ENCODE data around the gene LUC7L3.

DNA sequence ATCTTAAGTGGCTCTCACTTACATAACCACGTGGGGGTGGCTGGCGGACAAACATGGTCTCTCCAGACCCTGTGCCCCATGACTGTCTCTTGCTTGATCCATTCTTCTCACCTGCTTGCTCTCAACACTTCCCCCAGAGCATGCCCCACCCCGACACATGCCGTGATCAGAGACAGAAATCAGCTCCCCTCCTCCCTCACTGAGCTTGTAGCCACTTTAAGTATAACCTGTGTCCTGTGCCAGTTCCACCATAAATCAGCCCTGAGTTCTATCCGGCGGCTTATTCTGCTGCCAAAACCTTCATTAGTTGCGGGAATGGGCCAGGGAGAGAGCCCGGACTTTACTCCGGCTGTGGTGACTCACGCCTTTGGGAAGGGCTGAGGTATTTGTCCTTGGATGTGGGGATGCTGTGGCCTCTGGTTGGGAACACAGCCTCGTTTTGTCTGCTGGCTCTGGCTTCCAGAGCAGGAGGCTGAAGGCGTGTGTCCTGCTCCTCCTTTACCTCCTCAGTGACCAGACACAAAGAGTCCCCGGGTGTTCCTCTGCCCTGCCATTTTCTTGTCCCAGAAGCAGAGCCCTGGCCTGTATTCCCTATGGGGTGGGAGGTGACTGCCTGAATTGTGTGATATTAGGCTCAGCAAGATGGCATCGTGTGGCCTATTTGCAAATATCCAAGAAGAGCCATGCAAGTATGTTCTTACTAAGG is 32.8 kb upstream of the LUC7L3 start:
- TF ChIP-seq, protein P1, sequence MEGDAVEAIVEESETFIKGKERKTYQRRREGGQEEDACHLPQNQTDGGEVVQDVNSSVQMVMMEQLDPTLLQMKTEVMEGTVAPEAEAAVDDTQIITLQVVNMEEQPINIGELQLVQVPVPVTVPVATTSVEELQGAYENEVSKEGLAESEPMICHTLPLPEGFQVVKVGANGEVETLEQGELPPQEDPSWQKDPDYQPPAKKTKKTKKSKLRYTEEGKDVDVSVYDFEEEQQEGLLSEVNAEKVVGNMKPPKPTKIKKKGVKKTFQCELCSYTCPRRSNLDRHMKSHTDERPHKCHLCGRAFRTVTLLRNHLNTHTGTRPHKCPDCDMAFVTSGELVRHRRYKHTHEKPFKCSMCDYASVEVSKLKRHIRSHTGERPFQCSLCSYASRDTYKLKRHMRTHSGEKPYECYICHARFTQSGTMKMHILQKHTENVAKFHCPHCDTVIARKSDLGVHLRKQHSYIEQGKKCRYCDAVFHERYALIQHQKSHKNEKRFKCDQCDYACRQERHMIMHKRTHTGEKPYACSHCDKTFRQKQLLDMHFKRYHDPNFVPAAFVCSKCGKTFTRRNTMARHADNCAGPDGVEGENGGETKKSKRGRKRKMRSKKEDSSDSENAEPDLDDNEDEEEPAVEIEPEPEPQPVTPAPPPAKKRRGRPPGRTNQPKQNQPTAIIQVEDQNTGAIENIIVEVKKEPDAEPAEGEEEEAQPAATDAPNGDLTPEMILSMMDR (IDR thresholded peaks at IDR 0.05; ENCODE audit: extremely low read depth in 1 of 2, insufficient read depth in 1 of 2, low read depth in 1 of 2, low read length in 2 of 2), result no peak
- peak; percentile 38 for TF ChIP-seq FOS (IDR thresholded peaks at IDR 0.05; ENCODE audit: borderline replicate concordance, insufficient read depth, low read length)
- no peak for TF ChIP-seq EZH2 (IDR thresholded peaks at IDR 0.05; ENCODE audit: borderline replicate concordance, low read depth, low read length, severe bottlenecking)
- no peak for TF ChIP-seq POLR2A (IDR thresholded peaks at IDR 0.05; ENCODE audit: low read depth, low read length)
- TF ChIP-seq, protein P2, sequence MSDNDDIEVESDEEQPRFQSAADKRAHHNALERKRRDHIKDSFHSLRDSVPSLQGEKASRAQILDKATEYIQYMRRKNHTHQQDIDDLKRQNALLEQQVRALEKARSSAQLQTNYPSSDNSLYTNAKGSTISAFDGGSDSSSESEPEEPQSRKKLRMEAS (IDR thresholded peaks at IDR 0.05; ENCODE audit: insufficient read depth, insufficient read length), result no peak
- TF ChIP-seq MYC (IDR thresholded peaks at IDR 0.05; ENCODE audit: low read depth, low read length), result no peak
- no peak for TF ChIP-seq POLR2AphosphoS5 (IDR thresholded peaks at IDR 0.05; ENCODE audit: insufficient read depth, low read depth, low read length)
